DND-41 (cell line): ENCODE measurements around the gene VSTM5.

Experiments
- EZH2 ChIP-seq: IDR thresholded peaks from 3 replicates; pipeline ENCODE4 v1.6.1; 2012; ENCODE audit warnings: borderline replicate concordance, low read depth, mild to moderate bottlenecking, moderate library complexity, low read length, inconsistent platforms; ENCODE audit not compliant: severe bottlenecking
- TF ChIP-seq, protein P1 (sequence below): IDR thresholded peaks from 2 replicates; pipeline ENCODE4 v1.5.1; 2012; ENCODE audit warnings: borderline replicate concordance, low read length, moderate library complexity, mild to moderate bottlenecking; ENCODE audit not compliant: poor library complexity, severe bottlenecking; ENCODE audit errors: extremely low read depth

GRCh38 chr11:93871526-93871925 lies 21.1 kb upstream of the VSTM5 start:
- no peak for TF ChIP-seq EZH2
- TF ChIP-seq, protein P1, sequence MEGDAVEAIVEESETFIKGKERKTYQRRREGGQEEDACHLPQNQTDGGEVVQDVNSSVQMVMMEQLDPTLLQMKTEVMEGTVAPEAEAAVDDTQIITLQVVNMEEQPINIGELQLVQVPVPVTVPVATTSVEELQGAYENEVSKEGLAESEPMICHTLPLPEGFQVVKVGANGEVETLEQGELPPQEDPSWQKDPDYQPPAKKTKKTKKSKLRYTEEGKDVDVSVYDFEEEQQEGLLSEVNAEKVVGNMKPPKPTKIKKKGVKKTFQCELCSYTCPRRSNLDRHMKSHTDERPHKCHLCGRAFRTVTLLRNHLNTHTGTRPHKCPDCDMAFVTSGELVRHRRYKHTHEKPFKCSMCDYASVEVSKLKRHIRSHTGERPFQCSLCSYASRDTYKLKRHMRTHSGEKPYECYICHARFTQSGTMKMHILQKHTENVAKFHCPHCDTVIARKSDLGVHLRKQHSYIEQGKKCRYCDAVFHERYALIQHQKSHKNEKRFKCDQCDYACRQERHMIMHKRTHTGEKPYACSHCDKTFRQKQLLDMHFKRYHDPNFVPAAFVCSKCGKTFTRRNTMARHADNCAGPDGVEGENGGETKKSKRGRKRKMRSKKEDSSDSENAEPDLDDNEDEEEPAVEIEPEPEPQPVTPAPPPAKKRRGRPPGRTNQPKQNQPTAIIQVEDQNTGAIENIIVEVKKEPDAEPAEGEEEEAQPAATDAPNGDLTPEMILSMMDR: no peak
